Measurements from ENCODE around the gene IQCK.

IQCK gene

GRCh38 chr16:19848756-19849155, 130.7 kb downstream of the IQCK start:
- H3K36me3 ChIP-seq (replicated peaks): no peaks in the 10 kb centered on the region
- in situ Hi-C loops (cut with HindIII; ENCODE audit: low pct_ligation_motif_present, low sequenced_read_pairs): no loop called here
- TF ChIP-seq, protein P1, sequence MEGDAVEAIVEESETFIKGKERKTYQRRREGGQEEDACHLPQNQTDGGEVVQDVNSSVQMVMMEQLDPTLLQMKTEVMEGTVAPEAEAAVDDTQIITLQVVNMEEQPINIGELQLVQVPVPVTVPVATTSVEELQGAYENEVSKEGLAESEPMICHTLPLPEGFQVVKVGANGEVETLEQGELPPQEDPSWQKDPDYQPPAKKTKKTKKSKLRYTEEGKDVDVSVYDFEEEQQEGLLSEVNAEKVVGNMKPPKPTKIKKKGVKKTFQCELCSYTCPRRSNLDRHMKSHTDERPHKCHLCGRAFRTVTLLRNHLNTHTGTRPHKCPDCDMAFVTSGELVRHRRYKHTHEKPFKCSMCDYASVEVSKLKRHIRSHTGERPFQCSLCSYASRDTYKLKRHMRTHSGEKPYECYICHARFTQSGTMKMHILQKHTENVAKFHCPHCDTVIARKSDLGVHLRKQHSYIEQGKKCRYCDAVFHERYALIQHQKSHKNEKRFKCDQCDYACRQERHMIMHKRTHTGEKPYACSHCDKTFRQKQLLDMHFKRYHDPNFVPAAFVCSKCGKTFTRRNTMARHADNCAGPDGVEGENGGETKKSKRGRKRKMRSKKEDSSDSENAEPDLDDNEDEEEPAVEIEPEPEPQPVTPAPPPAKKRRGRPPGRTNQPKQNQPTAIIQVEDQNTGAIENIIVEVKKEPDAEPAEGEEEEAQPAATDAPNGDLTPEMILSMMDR (IDR thresholded peaks at IDR 0.05; ENCODE audit: low read depth, low read length, missing control alignments): no peak
- DNase-seq: no peak
- no peaks in the 10 kb centered on the region for H3K27me3 ChIP-seq (replicated peaks)
- no peak overlapping the region for H3K27ac ChIP-seq
- no peak overlapping the region for H3K4me3 ChIP-seq (ENCODE audit: low read depth, low read length)

GRCh38 chr16:19850131-19850817, 132.2 kb downstream of the IQCK start:
- Histone ChIP-seq H3K4me3 (ENCODE audit: low read depth, low read length) (no peak overlapping the region), H3K27me3 (replicated peaks) (no peaks in the 10 kb centered on the region), H3K27ac (no peak overlapping the region), H3K36me3 (replicated peaks) (no peaks in the 10 kb centered on the region)
- in situ Hi-C loops (cut with HindIII; ENCODE audit: low pct_ligation_motif_present, low sequenced_read_pairs): no loop called here
- DNase-seq: no peak
- TF ChIP-seq, protein P1 (IDR thresholded peaks at IDR 0.05; ENCODE audit: low read depth, low read length, missing control alignments): no peak

- Histone ChIP-seq H3K4me3 (ENCODE audit: low read depth, low read length) (no peak overlapping the region), H3K27ac (no peak overlapping the region), H3K36me3 (replicated peaks) (no peaks in the 10 kb centered on the region), H3K27me3 (replicated peaks) (no peaks in the 10 kb centered on the region)
- TF ChIP-seq, protein P1 (IDR thresholded peaks at IDR 0.05; ENCODE audit: low read depth, low read length, missing control alignments): no peak
- in situ Hi-C loops (cut with HindIII; ENCODE audit: low pct_ligation_motif_present, low sequenced_read_pairs): no loop called here
- no peak for DNase-seq
Measured at GRCh38 chr16:19851476-19851875, 133.4 kb downstream of the IQCK start.

DNA sequence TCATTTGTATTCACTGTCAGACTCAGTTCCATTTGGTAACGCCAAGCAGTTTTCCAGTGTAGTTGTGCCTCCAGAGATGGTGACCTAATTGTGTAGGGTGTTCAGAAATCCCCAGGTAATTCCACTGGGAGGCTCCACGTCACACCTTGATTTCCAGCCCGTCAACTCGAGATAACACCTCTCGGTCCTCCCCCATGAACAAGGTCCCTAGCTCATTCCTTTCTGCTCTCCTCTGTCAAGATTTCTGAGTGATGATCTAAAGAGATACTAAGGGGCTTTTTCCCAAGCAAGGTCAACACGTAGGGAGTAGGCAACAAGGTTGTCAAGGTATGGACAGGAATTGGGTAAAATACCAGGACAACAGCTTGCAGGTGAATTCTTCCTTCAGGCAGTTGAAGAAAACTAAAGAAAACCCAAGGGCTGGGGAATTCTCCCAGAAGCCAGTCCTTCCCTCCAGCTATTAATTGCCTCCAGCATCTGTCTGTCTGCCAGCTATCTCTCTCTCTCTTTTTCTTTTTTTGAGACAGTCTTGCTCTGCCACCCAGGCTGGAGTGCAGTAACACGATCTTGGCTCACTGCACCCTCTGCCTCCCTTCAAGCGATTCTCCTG, 135.2 kb downstream of the IQCK start:
- DNase-seq: no peak
- TF ChIP-seq, protein P1 (IDR thresholded peaks at IDR 0.05; ENCODE audit: low read depth, low read length, missing control alignments): no peak
- in situ Hi-C loops (cut with HindIII; ENCODE audit: low pct_ligation_motif_present, low sequenced_read_pairs): no loop called here
- Histone ChIP-seq H3K27me3 (replicated peaks) (no peaks in the 10 kb centered on the region), H3K27ac (no peak overlapping the region), H3K36me3 (replicated peaks) (peaks cover 2% of the 10 kb centered on the region), H3K4me3 (ENCODE audit: low read depth, low read length) (no peak overlapping the region)

DNA sequence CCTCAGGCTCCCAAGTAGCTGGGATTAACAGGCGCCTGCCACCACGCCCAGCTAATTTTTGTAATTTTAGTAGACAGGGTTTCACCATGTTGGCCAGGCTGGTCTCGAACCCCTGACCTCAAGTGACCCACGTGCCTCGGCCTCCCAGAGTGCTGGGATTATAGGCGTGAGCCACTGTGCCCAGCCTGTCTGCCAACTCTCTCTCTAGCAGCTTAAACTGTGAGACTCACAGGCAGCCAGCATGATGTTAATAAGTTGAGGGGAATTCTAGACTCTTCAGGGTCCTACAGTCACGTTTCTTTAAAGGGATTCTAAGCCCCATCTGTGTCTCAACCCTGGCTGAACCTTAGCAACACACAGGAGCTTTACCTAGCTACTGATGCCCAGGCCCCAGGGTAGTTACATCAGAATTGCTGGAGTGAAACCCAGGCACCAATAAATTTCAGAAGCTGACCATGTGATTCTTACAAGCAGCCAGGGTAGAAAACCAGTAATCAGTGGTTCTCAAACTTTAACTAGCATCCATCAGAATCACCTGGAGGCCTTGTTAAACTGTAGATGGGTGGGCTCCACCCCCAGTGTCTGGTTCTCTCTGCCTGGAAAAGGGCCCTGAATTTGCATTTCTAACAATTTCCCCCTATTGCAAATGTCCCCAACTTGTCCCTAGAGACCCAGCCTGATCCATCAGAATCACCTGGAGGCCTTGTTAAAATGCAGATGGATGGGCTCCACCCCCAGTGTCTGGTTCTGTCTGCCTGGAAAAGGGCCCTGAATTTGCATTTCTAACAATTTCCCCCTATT, 135.9 kb downstream of the IQCK start:
- in situ Hi-C loops (cut with HindIII; ENCODE audit: low pct_ligation_motif_present, low sequenced_read_pairs): no loop called here
- TF ChIP-seq, protein P1 (IDR thresholded peaks at IDR 0.05; ENCODE audit: low read depth, low read length, missing control alignments): no peak
- Histone ChIP-seq H3K36me3 (replicated peaks) (peaks cover 2% of the 10 kb centered on the region), H3K27ac (no peak overlapping the region), H3K27me3 (replicated peaks) (no peaks in the 10 kb centered on the region), H3K4me3 (ENCODE audit: low read depth, low read length) (no peak overlapping the region)
- DNase-seq: no peak
